GM12801 (cell line): ENCODE data around the gene ANXA11.

Experiments
- TF ChIP-seq, protein P1 (sequence below): IDR thresholded peaks from one replicate; pipeline ENCODE4 v1.5.1; 2011; ENCODE audit warnings: control low read depth; ENCODE audit not compliant: insufficient read length; ENCODE audit errors: extremely low read depth

ANXA11 gene

DNA sequence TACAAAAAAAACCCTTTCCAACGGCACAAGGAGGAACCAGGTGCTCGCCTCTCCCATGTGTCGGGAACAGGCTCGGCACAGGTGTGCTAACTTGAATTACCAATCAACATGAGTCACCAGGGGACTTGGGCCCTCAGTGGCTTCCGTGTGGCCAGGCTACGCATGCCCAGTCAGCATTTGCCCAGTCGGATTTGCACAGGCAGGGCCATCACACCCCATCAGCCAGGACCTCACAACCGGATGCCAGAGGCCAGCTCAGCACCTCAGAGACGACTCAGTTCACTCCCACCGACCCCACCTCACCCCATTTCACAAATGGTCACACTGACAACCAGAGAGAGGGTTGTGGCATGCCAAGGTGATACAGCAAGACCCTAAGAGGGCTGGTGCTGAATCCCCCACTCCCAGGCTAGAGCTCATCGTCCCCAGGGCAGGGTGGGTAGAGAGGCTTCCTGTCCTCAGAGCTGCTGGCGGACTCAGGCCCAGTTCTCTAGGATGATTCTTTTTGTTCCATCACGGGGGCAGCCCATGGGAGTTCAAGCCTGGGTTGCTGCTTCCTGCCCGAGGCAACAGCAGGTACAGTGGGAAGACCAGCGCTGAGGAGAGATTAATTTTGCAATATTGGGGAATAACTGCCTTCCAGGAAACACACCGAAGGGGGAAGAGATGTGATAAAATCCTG is 13.6 kb downstream of the ANXA11 start:
- TF ChIP-seq, protein P1, sequence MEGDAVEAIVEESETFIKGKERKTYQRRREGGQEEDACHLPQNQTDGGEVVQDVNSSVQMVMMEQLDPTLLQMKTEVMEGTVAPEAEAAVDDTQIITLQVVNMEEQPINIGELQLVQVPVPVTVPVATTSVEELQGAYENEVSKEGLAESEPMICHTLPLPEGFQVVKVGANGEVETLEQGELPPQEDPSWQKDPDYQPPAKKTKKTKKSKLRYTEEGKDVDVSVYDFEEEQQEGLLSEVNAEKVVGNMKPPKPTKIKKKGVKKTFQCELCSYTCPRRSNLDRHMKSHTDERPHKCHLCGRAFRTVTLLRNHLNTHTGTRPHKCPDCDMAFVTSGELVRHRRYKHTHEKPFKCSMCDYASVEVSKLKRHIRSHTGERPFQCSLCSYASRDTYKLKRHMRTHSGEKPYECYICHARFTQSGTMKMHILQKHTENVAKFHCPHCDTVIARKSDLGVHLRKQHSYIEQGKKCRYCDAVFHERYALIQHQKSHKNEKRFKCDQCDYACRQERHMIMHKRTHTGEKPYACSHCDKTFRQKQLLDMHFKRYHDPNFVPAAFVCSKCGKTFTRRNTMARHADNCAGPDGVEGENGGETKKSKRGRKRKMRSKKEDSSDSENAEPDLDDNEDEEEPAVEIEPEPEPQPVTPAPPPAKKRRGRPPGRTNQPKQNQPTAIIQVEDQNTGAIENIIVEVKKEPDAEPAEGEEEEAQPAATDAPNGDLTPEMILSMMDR, result no peak

DNA sequence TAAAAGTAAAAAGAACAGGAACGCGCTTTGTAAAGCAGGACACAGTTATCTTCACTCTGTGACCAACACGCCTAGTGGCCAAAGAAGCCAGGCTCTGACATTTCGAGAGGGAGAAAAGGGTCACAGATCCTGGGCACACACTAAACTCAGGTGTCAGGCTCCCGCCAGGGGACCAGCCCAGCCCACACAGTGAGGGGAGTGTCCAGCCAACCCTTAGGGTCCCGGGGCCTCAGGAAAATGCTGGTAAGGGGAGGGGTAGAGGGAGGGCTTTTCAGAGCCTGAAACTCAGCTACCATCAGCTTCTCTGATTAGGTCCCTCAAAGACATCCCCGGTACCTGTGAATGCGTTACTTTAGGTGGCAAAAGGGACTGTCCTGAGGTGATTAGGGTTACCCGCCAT is 16.6 kb downstream of the ANXA11 start:
- TF ChIP-seq, protein P1, result no peak

DNA sequence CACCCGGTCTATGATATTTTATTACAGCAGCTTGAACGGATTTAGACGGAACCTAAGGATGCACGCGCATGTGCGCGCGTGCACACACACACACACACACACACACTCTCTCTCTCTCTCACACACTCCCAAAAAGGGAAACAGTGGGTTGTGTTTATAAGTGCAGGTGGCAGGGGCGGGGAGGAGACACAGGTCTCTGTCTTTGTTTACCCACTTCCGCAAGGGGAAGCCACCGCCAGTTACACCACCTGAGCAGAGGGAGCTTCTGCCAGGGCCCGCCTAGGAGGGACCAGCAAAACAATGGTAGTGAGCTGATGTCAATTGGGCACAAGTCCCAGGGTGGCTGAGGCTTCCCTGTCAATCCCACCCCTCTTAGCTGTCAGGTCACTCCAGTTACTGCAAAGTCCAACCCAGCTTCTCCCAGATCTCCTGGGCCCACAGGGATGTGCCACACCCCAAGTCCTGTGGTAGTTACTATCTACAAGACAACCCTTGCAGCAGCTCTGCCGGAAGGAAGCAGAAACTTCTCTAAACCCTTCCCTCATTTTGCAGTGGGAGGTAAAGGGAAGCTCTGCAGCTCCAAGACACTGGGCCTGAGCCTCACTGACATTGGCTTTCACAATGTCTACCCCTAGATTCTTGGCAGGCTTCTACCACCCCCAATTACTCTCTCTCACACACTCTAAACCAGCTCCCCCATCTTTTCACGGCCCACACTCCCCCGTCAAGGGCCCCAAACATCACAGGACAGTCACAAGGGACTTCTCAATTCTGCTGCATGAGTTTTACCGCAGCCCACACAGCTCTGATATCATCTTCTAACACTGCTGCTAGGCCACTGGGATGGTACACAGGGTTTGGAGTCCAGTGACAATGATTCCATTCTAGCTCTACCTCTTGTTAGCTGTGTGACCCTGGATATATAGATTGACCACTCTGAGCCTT is 17.6 kb downstream of the ANXA11 start:
- TF ChIP-seq, protein P1, result no peak

DNA sequence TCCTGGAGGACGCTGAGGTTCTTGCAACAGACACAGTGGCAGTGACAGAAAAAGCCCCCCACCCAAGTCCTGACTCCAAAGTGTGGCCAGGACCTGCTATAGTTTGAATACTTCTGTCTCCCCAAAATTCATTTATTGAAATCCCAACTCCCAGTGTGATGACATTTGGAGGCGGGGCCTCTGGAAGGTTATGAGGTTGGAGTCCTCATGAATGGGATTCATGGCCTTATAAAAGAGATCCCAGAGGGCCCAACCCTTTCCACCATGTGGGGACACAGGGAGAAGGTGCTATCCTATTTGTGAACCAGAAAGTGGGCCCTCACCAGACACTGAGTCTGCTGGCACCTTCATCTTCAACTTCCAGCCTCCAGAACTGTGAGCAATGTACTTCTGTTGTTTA is 18.3 kb downstream of the ANXA11 start:
- TF ChIP-seq, protein P1, result no peak

DNA sequence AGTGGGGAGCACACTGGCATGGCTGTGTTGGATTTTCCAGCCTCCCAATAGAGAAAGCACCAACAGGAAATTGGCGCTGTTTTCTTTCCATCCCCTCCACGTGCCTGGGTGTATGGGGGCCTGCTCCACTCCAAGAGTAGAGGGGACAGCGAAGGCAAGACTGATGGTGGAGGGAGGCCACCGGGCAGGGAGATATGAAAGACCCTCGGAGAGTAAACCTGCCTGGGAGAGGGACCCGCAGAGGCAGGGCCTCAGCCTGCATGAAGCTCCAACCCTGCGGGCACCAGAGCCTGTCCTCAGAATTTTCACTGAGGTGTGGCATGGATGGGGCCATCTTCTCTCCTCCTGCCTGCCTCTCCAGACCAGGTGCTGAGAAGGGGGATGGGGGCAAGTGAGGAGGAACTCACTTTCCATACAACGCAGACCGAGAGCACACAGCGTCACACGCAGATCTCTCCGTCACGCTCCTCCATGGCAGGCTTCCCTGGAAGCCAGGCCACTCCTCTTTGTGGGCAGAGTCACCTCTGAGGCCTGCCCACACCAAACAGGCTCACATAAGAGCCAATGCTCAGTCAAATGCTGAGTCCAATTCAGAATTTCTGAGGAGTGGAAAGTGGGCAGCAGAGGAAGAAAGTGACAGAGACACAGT is 18.8 kb downstream of the ANXA11 start:
- TF ChIP-seq, protein P1, result no peak

DNA sequence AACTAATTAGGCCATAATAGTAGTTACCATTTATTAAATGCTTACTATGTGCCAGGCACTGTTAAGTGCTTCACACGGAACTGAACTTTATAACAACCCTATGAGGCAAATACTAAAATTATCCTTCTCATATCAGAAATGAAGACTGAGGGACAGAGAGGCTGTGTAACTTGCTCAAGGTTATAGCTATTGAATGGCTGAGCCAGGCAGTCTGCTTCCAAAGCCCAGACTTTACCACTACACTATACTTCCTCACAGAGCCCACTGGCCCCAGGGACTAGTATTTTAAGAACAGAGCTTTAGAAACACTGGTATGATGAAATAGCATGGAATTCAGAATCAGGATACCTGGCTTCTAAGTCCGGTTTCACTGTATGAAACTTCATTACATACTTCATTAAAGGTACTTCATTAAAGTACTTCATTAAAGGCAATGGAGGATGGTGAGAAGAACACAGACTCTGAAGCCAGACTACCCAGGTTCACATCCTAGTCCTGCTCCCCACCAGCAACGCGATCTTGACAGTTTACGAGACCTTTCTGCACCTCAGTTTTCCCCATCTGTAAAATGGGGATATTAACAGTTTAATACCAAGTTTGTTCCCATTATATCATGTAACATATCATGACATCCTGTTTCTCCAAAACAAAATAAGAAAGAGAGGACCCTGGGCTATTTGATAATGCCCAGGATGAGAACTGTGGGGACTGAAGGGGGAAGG is 19.6 kb downstream of the ANXA11 start:
- TF ChIP-seq, protein P1, result no peak
